HG03571 (cell line): ENCODE results near the gene BATF.

Source experiments
- ATAC-seq: cut with Tn5 transposase; IDR thresholded peaks from one replicate; pipeline ENCODE4 v1.9.1; 2021; ENCODE audit not compliant: unreplicated experiment

The BATF gene

DNA sequence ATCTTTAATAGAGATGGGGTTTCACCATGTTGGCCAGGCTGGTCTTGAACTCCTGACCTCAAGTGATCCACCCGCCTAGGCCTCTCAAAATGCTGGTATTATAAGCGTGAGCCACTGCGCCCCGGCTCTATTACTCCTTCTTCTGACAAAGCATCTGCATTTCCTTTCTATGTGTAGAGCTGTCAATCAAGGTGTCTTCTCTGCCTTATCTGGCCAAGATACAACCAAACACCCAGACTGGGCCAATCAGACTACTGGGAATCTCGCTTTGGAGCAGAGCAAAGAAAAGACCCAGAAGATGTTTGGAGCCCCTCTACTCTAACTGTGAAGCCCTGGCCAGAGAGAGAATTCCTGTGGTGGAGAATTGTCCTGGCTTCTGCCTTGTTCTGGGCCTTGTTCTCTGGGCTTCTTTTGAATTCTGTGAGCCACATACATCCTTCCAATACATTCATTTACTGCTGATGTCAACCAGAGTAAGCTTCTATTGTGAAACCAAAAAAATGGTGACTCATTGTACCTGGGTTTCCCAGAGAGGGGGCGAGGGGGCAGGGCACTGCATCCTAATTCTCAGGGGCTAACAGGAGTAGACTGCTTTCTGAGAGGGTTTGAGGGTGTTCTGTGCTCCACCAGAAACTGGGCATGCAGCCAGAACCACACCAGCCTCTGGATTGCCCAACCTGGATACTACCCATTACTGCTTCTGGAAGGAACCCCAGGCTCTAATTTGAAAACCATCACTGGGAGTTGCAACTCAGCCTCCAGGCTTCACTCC lies 37.4 kb downstream of the BATF start:
- ATAC-seq = no peak

DNA sequence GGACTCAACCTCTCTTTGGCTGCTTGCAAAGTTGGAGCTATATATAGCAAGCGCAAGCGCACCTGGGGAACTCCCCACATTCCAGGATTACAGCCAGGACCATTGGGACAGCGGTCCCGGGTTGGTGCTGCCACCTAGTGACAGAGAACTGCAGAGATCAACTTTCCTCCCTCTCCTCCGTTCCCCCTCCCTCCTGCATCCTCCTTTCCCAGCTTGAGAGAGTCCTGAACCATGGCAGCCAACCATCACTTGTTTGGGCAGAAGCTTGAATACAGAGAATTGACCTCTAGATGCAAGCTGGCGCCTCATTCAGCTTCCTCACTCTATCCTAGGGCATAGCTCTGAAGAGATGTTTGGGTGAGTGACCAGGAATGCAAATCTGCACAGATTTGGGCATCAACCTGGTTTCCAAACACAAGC lies 38.8 kb downstream of the BATF start:
- no peak for ATAC-seq

DNA sequence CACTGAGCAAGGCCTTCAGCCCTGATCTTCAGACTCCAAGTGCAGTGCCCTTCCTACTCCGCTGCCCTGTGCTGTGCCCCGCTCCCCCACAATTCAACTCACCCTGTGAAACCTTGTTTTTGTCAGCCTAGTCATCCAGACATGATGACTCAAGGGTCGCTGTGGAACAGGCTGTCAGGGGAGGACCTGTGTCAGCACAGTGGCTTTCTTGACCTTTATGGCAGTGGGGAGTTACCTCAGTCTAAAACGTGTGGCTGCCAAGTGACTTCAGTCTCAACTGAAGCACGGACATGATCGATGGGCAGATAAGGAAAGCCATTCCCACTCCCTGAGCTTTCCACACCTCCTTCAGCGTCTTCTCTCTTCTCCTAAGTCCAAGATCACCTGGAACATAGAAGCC lies 39.8 kb downstream of the BATF start:
- no peak for ATAC-seq

DNA sequence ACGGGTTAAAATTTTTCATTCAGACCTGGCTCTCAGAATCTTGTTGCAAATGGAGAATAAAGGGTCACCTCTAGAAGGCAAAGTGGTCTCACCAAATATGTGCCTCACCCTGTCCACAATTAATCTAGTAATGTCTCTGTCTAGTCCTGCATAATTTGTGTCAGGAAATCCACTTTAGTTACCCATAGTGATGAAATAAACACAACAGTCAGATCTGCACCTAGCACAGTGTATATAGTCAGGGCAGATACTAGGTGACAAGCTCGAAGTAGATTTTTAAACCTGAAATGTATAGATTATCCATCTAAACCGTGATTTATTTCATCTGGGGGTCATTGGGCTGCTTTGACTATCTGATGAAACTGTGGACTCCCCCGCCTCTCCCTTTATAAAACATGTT lies 40.2 kb downstream of the BATF start:
- no peak for ATAC-seq

DNA sequence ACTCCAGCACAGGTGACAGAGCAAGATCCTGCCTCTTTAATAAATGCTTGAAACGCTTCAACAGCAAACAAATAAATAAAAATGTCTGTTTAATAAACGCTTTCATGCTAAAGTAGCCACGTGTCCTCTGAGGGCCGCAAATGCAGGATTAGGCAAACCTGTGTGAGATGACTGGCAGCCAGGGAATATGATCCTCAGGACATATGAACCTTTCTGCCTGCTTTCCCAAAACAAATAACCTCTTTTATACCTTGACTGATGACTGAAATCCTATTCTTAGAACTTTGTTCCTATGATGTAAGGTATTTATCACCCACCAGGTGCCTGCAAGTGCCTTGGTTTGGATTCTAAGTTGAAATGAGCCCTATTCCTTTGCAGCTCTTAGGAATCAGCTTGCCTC lies 41.7 kb downstream of the BATF start:
- ATAC-seq = no peak

DNA sequence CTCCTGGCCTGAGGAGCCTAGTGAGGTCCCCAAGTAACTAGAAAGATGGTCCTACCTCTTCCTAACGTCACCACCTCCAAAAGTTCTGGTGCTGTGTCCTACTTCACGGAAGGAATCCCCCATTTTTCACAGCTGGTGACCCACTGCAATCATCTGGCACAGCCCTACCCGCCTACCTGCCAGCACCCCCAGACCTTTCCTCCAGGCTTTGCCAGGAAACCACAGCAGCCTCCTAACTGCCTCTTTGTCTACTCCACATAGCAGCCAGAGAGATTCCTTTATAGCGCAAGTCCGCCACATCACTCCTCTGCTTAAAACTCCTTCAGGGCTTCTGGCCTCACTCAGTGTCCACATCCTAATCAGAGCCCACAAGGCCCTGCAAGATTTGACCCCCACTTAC lies 42.8 kb downstream of the BATF start:
- ATAC-seq = no peak

DNA sequence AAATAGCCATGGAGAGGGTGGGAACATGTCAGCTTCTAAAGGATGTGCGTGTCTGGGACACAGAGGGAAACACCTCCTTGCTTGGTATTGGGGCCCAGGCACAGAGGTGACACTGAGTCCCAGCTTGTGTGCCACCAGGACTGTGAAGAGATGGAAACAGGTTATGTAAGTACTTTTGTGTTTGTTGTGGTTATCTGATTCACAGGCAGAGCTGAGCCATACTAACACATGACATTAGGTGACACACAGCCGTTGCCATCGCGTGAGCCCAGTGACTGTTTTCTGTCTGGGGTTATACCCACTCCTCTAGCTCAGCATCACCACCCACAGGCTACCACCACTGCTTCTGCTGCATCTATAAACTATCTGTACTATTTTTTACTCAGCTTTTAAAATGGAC lies 44.1 kb downstream of the BATF start:
- ATAC-seq = no peak

DNA sequence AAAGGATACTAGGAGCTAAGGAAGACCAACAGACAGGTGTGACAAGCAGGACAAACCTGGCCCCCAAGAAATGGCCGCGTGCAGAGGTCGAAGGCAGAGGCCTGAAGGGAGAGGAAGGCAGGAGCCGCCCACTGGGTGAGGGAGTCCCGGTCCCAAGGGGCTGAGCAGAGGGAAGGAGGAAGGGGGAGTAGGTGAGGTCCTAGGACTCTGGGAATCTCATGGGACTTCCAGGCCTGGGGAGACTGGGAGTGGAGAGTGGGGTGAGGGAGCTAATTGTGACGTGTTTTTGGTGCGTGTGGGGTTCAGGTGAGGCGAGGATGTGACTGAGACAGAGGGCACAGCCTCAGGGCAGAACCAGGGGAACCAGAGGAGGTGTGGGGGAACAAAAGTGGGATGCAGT lies 44.5 kb downstream of the BATF start:
- ATAC-seq = no peak

DNA sequence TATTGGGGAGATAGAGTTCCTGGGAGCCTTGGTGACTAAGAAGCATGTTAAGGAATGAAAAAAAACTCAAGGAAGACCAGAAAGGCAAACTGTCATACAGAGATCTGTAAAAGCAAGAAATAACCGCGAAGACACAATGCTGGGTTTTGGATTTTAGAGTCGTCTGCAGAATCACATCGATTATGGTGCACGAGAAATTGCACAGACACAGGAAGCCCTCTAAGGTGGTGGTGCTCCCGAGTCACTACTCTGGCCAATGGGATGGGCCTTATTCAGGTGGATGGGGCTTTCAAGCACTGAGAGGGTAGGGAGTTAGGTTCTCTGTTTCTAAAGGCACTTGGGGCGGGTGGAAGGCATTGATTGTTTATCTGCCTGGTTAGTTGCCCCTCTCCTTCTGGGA lies 45.9 kb downstream of the BATF start:
- no peak for ATAC-seq

DNA sequence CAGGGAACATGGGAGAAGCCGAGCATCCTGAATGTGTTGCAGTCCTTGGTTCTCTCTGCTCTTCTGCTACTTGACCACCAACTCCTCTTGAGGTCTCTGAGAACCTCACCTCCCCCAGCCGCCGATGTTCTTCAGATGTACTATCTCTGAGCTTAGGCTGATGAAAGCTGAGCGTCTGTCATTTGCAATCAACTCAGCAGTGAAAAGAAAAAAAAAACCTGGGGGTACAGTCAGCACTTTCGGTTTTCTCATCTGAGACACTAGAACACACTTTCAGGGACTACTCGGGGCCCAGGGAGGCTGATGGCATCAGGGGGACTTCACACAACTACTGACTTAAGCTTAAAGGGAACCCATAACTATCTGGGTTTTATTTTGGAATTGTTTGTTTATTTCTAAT lies 46.5 kb downstream of the BATF start:
- no peak for ATAC-seq

DNA sequence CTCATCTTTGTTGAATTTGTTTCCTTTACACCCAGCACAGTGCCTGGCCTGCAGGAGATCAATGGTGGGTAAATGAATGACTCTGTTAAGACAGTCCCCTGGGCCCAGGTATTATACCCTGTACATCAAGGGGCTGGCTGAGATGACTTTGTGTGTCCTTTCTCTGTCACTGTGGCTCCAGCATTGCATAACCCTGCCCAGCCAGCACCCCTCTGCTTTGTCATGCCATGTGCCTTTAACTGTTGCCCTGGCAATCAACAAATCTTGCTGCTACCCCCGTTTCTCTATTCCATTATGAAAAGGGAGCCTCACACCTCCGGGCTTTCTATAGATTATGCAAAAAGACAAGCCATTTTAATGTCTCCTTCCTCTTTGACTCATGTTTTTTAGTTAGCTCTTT lies 48.5 kb downstream of the BATF start:
- ATAC-seq = no peak

DNA sequence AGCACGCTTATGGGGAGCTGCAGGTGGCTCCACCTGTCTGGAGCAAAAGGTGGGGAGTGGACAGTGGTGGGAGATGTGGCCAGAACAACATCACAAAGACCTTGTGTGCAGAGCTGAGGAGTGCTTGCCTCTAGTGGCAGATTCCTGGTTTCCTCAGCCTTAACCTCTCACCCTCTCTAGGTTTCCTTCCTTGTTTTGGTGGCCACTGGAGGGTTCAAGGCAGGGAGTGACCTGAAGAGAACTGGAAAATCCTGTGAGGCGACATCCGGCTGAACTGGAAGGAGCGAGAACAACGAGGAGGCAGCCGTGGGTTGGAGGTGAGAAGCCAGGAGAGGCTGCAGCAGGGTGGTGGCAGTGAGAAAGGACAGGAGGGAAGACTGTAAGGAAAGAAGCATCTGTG lies 49.8 kb downstream of the BATF start:
- ATAC-seq = no peak

DNA sequence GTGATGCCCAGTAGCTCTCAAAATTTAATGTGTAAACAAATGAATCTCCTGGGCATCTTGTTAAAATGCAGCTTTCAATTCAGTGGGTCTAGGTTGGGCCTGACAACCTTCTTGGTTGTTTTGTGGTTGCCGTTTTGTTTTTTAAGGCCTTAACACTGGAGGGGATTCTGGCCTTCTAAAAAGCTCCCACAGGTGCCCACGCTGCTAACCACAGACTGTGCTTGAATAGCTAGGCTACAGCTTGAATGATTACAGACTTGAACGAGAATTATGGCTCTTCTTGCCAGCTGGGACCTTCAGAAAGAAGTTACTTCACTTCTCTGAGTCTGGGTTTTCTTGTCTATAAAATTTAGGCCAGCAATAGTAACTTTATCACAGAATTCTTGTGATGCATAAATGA lies 54.8 kb downstream of the BATF start:
- ATAC-seq = no peak

DNA sequence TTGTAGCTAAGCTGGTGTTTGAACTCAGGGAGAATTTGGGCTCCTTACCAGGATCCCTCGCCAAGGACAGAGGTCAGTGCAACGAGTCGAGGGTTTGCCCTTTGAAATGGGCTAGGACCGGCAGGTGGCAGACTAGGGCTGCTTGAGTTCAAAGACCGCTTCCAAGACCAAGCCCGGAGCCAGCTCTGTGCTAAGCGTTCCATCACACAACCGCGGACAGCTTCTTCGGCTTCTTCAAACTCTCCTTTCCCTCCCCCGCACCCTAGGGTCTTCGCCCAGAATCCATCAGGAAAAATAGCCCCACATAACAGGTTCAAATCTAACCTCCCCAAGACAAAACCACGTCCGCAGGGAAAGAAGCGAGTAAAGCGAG lies 55.4 kb downstream of the BATF start:
- peak; percentile 89 for ATAC-seq

DNA sequence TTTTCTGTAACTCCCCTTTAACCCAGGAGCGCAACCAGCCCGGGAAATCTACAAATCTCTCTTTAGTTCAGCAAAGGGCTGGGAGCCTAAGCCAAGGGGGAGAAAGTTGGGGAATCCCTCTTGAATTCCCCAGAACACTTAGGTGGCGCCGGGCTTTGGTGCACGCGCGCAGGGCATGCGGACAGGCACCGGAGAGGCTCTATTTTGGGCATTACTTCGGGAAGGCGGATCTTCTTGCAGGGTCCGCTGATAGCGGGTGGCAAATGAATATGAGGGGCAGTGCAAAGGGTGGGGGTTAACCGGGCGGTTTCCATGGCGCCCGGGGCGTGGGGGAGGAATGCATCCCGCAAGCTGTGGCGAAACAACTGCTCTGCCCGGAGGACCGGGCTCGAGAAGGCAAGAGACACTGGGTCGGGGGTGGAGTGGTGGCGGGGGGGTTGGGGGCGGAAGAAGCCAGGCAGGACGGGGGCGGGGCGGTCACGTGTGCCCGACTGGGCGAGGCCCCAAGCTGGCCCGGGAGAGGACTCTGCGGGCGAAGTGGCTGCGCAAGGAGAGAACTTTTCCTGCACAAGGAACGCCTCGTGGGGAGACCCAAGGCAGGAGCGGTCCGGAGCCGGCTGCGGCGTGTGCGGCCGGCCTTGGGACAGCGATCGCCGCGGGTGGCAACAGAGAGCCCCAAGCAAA lies 56.0 kb downstream of the BATF start, which contains the start of gene FLVCR2:
Gene FLVCR2, plus strand, starts transcription at position 519 of the 684 bp plus-strand sequence. CDS start 353 bp downstream, outside the sequence.
- no peak for ATAC-seq

DNA sequence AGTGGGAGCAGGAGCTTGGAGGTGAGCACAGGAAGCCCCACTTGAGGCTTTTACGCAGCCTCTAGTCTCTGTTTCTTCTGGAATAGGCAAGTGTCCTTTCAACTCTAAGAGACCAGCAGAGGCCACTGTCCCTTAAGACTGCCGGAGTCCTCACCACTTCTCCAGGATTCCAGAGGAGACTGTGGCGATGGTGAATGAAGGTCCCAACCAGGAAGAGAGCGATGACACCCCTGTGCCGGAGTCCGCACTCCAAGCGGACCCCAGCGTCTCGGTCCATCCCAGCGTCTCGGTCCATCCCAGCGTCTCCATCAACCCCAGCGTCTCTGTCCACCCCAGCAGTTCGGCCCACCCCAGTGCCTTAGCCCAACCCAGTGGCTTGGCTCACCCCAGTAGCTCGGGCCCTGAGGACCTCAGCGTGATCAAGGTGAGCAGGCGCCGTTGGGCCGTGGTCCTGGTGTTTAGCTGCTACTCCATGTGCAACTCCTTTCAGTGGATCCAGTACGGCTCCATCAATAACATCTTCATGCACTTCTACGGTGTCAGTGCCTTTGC lies 56.6 kb downstream of the BATF start:
- ATAC-seq = no peak

DNA sequence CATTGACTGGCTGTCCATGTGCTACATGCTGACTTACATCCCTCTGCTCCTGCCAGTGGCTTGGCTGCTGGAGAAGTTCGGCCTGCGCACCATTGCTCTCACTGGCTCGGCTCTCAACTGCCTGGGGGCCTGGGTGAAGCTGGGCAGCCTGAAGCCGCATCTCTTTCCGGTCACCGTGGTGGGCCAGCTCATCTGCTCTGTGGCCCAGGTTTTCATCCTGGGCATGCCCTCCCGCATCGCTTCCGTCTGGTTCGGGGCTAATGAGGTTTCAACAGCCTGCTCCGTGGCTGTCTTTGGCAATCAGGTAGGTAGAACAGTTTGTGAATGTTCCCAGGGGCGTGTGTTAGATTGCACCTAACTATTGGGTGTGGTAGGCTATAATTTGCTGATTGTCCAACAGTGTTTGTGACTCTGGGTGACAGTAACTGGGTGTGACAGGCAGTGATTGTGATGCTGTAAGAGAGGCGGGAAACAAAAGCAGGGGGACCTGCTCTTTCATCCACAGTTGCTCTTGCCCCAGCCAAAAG lies 57.1 kb downstream of the BATF start:
- no peak for ATAC-seq

DNA sequence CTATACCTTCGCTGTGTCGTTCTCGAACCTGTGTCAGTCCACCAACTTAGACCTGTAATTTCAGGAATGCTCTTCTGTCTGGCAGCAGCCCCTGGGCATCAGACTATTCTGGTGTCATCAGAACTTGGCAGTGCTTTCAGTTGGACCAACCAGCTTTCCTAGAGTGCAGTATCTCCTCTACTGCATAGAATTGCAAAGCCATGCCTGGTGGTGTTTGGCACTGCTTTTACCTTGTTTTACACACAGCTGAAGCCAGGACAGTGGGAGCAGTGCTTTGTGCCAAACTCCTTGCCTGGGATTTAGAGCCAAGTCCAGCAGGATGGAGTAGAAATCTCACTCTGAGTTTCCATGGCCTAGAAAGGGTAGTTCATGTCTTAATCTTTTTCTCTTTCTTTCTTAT lies 57.6 kb downstream of the BATF start:
- no peak for ATAC-seq

DNA sequence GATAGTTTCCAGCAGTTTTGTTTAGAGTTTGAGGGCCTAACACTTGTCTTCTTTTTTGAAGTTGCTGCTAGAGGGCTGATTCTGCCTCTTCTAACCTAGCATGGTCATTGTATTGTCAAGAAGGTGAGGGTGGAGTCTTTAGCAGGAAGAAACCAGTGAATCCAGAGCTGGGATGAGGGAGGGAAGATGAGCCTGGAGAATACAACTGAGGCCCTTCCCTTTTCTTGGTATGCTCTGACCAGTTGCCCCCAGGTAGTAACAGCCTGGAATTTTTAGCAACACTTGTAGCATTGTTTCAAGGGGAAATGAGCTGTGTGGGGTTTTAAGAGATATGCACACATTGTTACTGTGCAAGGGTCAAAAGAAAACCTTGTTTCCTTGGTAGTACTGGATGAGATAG lies 65.1 kb downstream of the BATF start:
- ATAC-seq = no peak

DNA sequence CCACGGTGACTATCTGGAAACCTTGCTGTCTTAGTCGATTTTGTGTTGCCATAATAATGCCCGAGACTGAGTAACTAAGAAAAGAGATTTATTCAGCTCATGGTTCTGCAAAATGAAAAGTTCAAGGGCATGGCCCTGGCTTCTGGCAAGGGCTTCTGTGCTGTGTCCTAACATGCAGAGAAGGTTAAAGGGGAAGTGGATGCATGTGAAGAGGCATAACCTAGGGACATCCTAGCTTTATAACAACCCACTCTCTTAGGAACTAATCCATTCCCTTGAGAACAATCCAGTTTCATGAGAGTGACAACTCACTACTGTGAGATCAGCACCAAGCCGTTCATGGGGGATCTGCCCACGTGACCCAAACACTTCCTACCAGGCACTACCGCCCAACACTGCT lies 67.7 kb downstream of the BATF start:
- no peak for ATAC-seq

DNA sequence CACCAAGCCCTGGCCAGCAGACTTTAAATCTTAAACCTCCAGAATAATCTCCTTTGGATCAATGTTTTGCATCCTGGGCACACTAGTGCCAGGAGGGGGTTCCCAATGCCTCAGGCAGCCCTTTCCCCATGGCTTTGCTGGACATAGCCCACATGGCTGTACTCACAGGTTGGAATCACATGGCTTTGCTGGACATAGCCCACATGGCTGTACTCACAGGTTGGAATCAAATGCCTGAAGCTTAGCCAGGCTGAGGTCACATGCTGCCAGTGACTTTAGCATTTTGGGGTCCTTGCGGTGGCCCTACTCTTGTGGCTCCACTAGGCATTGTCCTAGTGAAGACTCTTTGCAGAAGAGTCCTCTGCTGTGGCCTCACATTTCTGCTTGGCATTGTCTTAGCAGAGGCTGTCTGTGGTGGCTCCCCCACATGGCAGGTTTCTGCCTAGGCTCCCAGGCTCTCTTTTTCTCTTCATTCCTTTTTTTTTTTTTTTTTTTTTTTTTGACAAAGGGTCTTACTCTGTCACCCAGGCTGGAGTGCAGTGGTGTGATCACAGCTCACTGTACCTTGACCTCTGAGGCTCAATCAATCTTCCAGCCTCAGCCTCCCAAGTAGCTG lies 69.2 kb downstream of the BATF start:
- ATAC-seq = no peak
